Neuronal stem cell (in vitro differentiated cells): ENCODE results near the gene PRXL2B.

Experiments
- DNase-seq: peaks from one replicate; pipeline ENCODE4 v3.0.0-alpha.2; 2013; ENCODE audit warnings: low spot score
- H2AFZ ChIP-seq: one replicate; pipeline ENCODE4 v1.6.1; 2013; ENCODE audit warnings: mild to moderate bottlenecking, low read length, inconsistent platforms
- H2AK5ac ChIP-seq: 2 replicates; pipeline ENCODE4 v1.6.1; 2013; ENCODE audit warnings: low read depth, mild to moderate bottlenecking, inconsistent platforms, low read length, moderate library complexity, mixed read lengths
- H2BK120ac ChIP-seq: 2 replicates; pipeline ENCODE4 v1.6.1; 2013; ENCODE audit warnings: low read depth, mild to moderate bottlenecking, inconsistent platforms, low read length, moderate library complexity, mixed read lengths
- H2BK12ac ChIP-seq: one replicate; pipeline ENCODE4 v1.6.1; 2013; ENCODE audit warnings: low read length, inconsistent platforms
- H2BK15ac ChIP-seq: 2 replicates; pipeline ENCODE4 v1.6.1; 2013; ENCODE audit warnings: mild to moderate bottlenecking, low read length, inconsistent platforms, mixed read lengths
- H2BK5ac ChIP-seq: one replicate; pipeline ENCODE4 v1.6.1; 2013; ENCODE audit warnings: inconsistent platforms, mild to moderate bottlenecking, low read length, moderate library complexity
- H3K14ac ChIP-seq: one replicate; pipeline ENCODE4 v1.6.1; 2013; ENCODE audit warnings: low read length, inconsistent platforms
- H3K18ac ChIP-seq: 2 replicates; pipeline ENCODE4 v1.6.1; 2013; ENCODE audit warnings: low read length, inconsistent platforms
- H3K23ac ChIP-seq: 2 replicates; pipeline ENCODE4 v1.6.1; 2013; ENCODE audit warnings: low read depth, mild to moderate bottlenecking, mixed read lengths, low read length, inconsistent platforms; ENCODE audit not compliant: poor library complexity
- H3K27ac ChIP-seq: replicated peaks from 3 replicates; pipeline ENCODE4 v1.5.1; 2013; ENCODE audit warnings: low read length, inconsistent platforms
- H3K27me3 ChIP-seq, 3 experiments: 2 replicates each; pipeline ENCODE4 v1.6.1; 2013; ENCODE audit warnings: low read length in 3 of 3, mild to moderate bottlenecking in 2 of 3, inconsistent platforms in 1 of 3, low read depth in 1 of 3, mixed read lengths in 1 of 3, moderate library complexity in 1 of 3; ENCODE audit not compliant: control insufficient read depth in 3 of 3, insufficient read depth in 3 of 3
- H3K36me3 ChIP-seq, 2 donors: replicated peaks in 1 of 2; 2 replicates each; pipeline ENCODE4 v1.6.1; 2013; ENCODE audit warnings: low read length in 2 of 2; ENCODE audit not compliant: control insufficient read depth in 2 of 2, insufficient read depth in 2 of 2
- H3K4ac ChIP-seq: 2 replicates; pipeline ENCODE4 v1.6.1; 2013; ENCODE audit warnings: inconsistent platforms, mild to moderate bottlenecking, low read length, moderate library complexity
- H3K4me1 ChIP-seq, 2 donors: 1 replicate in 1 of 2; 2 replicates in 1 of 2; pipeline ENCODE4 v1.6.1; 2013; ENCODE audit warnings: low read length in 2 of 2, low read depth in 1 of 2; ENCODE audit not compliant: control insufficient read depth in 2 of 2, insufficient read depth in 1 of 2
- H3K4me2 ChIP-seq: one replicate; pipeline ENCODE4 v1.6.1; 2013; ENCODE audit warnings: mild to moderate bottlenecking, low read length, inconsistent platforms; ENCODE audit not compliant: insufficient read depth, poor library complexity, severe bottlenecking
- H3K4me3 ChIP-seq, 2 donors: 2 replicates each; pipeline ENCODE4 v1.5.1; 2013; ENCODE audit warnings: low read length in 2 of 2, mild to moderate bottlenecking in 2 of 2, inconsistent platforms in 1 of 2, moderate library complexity in 1 of 2
- H3K79me1 ChIP-seq: one replicate; pipeline ENCODE4 v1.6.1; 2013; ENCODE audit warnings: low read depth, mild to moderate bottlenecking, inconsistent platforms, low read length, moderate library complexity
- H3K9ac ChIP-seq: one replicate; pipeline ENCODE4 v1.6.1; 2013; ENCODE audit warnings: mild to moderate bottlenecking, low read depth, low read length, inconsistent platforms; ENCODE audit not compliant: poor library complexity
- H3K9me3 ChIP-seq, 2 donors: replicated peaks in 1 of 2; 2 replicates each; pipeline versions ENCODE3 to v1.6.1; 2013; ENCODE audit warnings: low read length in 2 of 2, mild to moderate bottlenecking in 2 of 2, inconsistent platforms in 1 of 2, low read depth in 1 of 2, mixed read lengths in 1 of 2, moderate library complexity in 1 of 2; ENCODE audit not compliant: control insufficient read depth in 2 of 2, insufficient read depth in 1 of 2
- H4K8ac ChIP-seq: one replicate; pipeline ENCODE4 v1.6.1; 2013; ENCODE audit warnings: low read depth, mild to moderate bottlenecking, inconsistent platforms, low read length, moderate library complexity
- H4K91ac ChIP-seq: one replicate; pipeline ENCODE4 v1.6.1; 2013; ENCODE audit warnings: low read length, low read depth, mild to moderate bottlenecking, inconsistent platforms; ENCODE audit not compliant: poor library complexity
- WGBS, 2 donors: extraction: QIAGEN DNeasy Blood & Tissue Kit; methylation state at CpG; one replicate each; pipeline ENCODE4 v1.1.7; 2013; ENCODE audit warnings: missing lambda C conversion rate in 2 of 2, mixed read lengths in 1 of 2; ENCODE audit not compliant: insufficient read length in 2 of 2, insufficient replicate concordance in 1 of 2; ENCODE audit errors: extremely low coverage in 2 of 2; 5-methylcytosine and 5-hydroxymethylcytosine counted together

The PRXL2B gene

DNA sequence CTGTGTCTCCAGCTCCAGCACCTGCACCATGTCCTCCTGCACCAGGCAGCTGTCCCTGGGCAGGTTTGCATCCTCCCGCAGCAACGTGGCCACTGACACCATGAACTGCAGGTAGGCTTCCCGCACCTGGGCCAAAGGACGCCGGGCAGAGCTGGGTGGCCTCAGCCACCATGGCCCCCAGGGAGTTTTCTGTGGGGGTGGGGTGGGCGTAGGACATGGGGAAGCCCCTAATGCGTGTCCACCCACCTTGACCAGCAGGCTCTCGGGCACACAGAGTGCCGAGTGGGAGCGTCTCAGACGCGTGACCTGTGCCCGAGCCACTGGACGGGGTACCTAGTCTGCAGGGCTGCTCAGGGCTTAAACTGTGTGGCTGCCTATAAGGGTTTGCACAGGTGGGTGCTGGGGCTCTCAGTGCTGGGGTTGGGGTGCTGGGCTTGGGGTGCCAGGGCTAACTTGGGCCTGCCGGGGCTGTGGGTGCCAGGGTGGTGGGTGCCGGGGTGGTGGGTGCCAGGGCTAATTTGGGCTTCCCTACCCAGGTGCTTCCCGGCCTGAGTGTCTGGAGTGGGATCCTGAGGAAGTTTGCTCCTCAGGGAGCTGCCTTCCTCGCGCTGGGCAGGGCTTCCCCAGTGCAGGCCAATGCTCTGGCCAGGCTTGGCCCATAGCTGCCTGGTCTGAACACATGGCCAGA, 17.7 kb downstream of the PRXL2B start:
- Histone ChIP-seq H3K23ac (no peak overlapping the region), H3K36me3 (no peaks in the 10 kb centered on the region), H3K4me3 (no peak overlapping the region), H3K9ac (no peak overlapping the region), H2AK5ac (peak overlapping the region; percentile 46), H3K79me1 (no peaks in the 10 kb centered on the region), H3K14ac (peak overlapping the region; percentile 38), H3K4ac (no peak overlapping the region), H4K8ac (no peak overlapping the region), H3K18ac (peak overlapping the region; percentile 80), H2BK5ac (peak overlapping the region; percentile 66), H3K4me2 (peak overlapping the region; percentile 11), H2BK15ac (peak overlapping the region; percentile 55), H2BK120ac (peak overlapping the region; percentile 47), H2AFZ (no peak overlapping the region), H3K4me1 (peaks cover 0 to 2% of the 10 kb centered on the region in 2 donors), H3K27ac (no peak overlapping the region), H3K9me3 (no peaks in the 10 kb centered on the region), H4K91ac (no peak overlapping the region), H2BK12ac (no peak overlapping the region), H3K27me3 (peaks cover 0 to 43% (median 2%) of the 10 kb centered on the region in 3 experiments)
- DNase-seq = no peak
- no CpG with 5 or more reads among the region's 19 CpGs for WGBS, 2 donors

DNA sequence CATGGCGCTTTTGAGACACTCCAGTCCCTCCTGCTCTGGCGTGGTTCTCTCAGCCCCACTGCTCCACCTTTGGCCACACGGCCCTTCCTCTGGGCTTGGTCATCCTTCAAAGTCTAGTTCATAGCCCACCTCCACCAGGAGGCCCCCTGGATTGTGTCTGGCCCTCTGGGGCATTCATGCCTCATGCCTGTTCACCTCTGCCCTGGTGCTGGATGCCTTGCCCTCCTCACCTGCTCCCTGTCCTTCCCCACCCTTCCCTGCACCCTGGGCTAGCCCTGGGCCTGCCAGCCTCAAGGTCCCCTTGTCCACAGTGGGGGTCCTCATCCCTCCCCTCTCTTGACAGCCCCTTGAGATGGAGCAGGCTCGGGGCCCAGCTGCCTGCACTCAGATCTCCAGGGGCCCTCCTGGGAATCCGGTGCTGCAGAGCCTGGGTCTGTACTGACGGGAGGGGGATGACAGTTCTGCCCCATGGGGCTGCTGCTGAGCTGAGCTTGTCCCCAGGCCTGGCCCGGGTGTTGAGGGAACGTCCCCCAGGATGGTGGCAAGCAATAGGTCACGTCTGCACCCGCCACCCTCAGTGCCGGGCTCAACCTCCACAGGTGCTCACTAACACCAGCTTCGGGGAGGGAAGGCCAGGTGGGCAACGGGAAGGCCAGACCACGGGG, 18.4 kb downstream of the PRXL2B start:
- Histone ChIP-seq H3K14ac (peak overlapping the region; percentile 82), H2BK120ac (no peak overlapping the region), H3K4me3 (no peak overlapping the region), H3K36me3 (no peaks in the 10 kb centered on the region), H3K9me3 (no peaks in the 10 kb centered on the region), H2BK15ac (peak overlapping the region; percentile 55), H3K9ac (no peak overlapping the region), H3K4me1 (peaks cover 0 to 2% of the 10 kb centered on the region in 2 donors), H2AK5ac (peak overlapping the region; percentile 52), H2AFZ (no peak overlapping the region), H3K27me3 (peaks cover 0 to 48% (median 4%) of the 10 kb centered on the region in 3 experiments), H2BK5ac (peak overlapping the region; percentile 75), H4K91ac (no peak overlapping the region), H4K8ac (no peak overlapping the region), H3K4ac (peak overlapping the region; percentile 76), H3K27ac (no peak overlapping the region), H3K4me2 (no peak overlapping the region), H3K79me1 (no peaks in the 10 kb centered on the region), H2BK12ac (no peak overlapping the region), H3K23ac (peak overlapping the region; percentile 65), H3K18ac (peak overlapping the region; percentile 71)
- WGBS, 2 donors = no CpG with 5 or more reads among the region's 14 CpGs
- DNase-seq = no peak

DNA sequence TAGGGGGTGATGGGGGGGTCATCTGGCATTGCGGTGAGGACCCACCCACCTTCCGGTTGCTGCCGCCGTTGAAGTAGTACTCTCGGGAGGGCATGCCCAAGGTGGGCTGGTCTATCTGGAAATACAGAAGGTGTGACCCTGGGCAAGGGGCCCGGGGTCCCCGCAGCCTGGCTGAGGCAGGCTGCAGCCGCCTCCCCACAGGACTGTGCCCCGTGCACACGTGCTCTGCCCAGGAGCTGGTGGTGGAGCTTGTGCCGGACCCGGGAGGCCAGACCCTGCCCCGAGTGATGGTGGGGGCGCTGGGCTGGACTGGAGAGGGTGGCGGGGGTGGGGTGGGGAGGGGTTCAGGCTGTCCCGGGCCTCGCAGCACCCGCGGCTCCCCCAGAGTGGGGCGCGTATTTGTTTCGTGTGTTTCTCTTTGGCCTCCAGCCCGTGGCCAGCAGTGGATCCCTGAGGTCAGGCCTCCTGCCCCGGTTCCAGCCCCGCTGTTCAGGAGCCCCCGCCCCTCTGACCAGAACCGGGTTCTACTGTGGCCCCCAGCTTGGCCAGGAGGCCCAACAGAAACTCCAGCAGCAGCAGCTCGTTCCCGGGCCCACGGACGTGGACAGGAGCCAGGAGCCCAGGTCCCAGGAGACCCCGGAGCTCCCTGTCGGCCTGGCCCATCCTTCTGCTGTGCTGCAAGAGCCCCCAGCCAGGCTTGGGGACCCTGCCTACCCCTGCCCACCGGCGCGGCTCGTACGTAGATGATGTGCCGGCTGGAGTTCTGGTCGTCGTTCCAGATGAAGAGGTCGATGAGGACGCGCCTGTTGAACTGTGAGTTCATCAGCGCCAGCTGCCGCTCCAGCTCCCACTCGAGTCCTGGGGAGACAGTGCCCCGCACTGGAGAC, 19.2 kb downstream of the PRXL2B start:
- no CpG with 5 or more reads among the region's 48 CpGs for WGBS, 2 donors
- Histone ChIP-seq H4K8ac (no peak overlapping the region), H3K27me3 (peaks cover 0 to 55% (median 4%) of the 10 kb centered on the region in 3 experiments)

More for the DNA sequence above, 19.2 kb downstream of the PRXL2B start:
- peak overlapping the region; percentile 41 for H2BK12ac ChIP-seq
- no peak overlapping the region for H2AFZ ChIP-seq
- peak overlapping the region; percentile 61 for H2BK120ac ChIP-seq
- no peaks in the 10 kb centered on the region for H3K9me3 ChIP-seq
- no peak overlapping the region for H3K4me3 ChIP-seq
- peaks cover 0 to 6% of the 10 kb centered on the region in 2 donors for H3K4me1 ChIP-seq
- no peaks in the 10 kb centered on the region for H3K36me3 ChIP-seq
- peak overlapping the region; percentile 75 for H2BK5ac ChIP-seq
- DNase-seq = no peak
- no peak overlapping the region for H3K4me2 ChIP-seq
- peak overlapping the region; percentile 64 for H2BK15ac ChIP-seq
- H3K4ac ChIP-seq = no peak overlapping the region
- peak overlapping the region; percentile 71 for H3K18ac ChIP-seq
- H3K23ac ChIP-seq = no peak overlapping the region
- H2AK5ac ChIP-seq = peak overlapping the region; percentile 98
- H3K9ac ChIP-seq = no peak overlapping the region
- H3K14ac ChIP-seq = peak overlapping the region; percentile 56
- no peak overlapping the region for H4K91ac ChIP-seq
- no peaks in the 10 kb centered on the region for H3K79me1 ChIP-seq
- no peak overlapping the region for H3K27ac ChIP-seq
